GM18907 (cell line): Measurements from ENCODE around the gene TMEM132D.

ENCODE experiments used
- ATAC-seq: cut with Tn5 transposase; IDR thresholded peaks from one replicate; pipeline ENCODE4 v1.9.1; 2021; ENCODE audit warnings: mild to moderate bottlenecking, moderate library complexity; ENCODE audit not compliant: unreplicated experiment

Gene TMEM132D

GRCh38 chr12:129294868-129295267, 609.0 kb downstream of the TMEM132D start:
- ATAC-seq: no peak

GRCh38 chr12:129279771-129280170, 624.1 kb downstream of the TMEM132D start:
- no peak for ATAC-seq

GRCh38 chr12:129276361-129277060, 627.3 kb downstream of the TMEM132D start:
- no peak for ATAC-seq

- no peak for ATAC-seq
These were observed 633.9 kb downstream of the TMEM132D start for GRCh38 chr12:129269756-129270495.

GRCh38 chr12:129258781-129259318, 645.0 kb downstream of the TMEM132D start:
- no peak for ATAC-seq

- no peak for ATAC-seq
These were observed 646.3 kb downstream of the TMEM132D start for GRCh38 chr12:129257524-129257923.

GRCh38 chr12:129246630-129247029, 657.2 kb downstream of the TMEM132D start:
- ATAC-seq: no peak

GRCh38 chr12:129245769-129246168, 658.1 kb downstream of the TMEM132D start:
- ATAC-seq: no peak

GRCh38 chr12:129241852-129242251, 662.0 kb downstream of the TMEM132D start:
- ATAC-seq: no peak

GRCh38 chr12:129237881-129238280, 665.9 kb downstream of the TMEM132D start:
- ATAC-seq: no peak

GRCh38 chr12:129234209-129234608, 669.6 kb downstream of the TMEM132D start:
- ATAC-seq: no peak

GRCh38 chr12:129231491-129231890, 672.3 kb downstream of the TMEM132D start:
- ATAC-seq: no peak

GRCh38 chr12:129230995-129231394, 672.8 kb downstream of the TMEM132D start:
- no peak for ATAC-seq

- no peak for ATAC-seq
These were observed 677.0 kb downstream of the TMEM132D start for GRCh38 chr12:129226851-129227250.

GRCh38 chr12:129226005-129226404, 677.8 kb downstream of the TMEM132D start:
- ATAC-seq: no peak

- no peak for ATAC-seq
These were observed 688.3 kb downstream of the TMEM132D start for GRCh38 chr12:129215556-129215955.

GRCh38 chr12:129213551-129213950, 690.3 kb downstream of the TMEM132D start:
- no peak for ATAC-seq

- no peak for ATAC-seq
These were observed 691.8 kb downstream of the TMEM132D start for GRCh38 chr12:129211862-129212630.

- no peak for ATAC-seq
These were observed 695.3 kb downstream of the TMEM132D start for GRCh38 chr12:129208566-129208965.

GRCh38 chr12:129207084-129207483, 696.7 kb downstream of the TMEM132D start:
- no peak for ATAC-seq

GRCh38 chr12:129203456-129203855, 700.4 kb downstream of the TMEM132D start:
- ATAC-seq: no peak
